Vagina (tissue), 2 donors: ENCODE data around the gene NPAS1.

Experiments
- POLR2AphosphoS5 ChIP-seq, 2 donors: sonication (generic); formaldehyde crosslinking; IDR thresholded peaks; one replicate each; pipeline ENCODE4 v1.9.0; 2017; ENCODE audit warnings: antibody characterized with exemption in 2 of 2, mild to moderate bottlenecking in 2 of 2, low read depth in 1 of 2; ENCODE audit not compliant: insufficient read depth in 1 of 2
- TF ChIP-seq, protein P1 (sequence below), 3 experiments: fragments of 450-650 bp in 2 of 3; fragments of 200-600 bp in 1 of 3; sonication (generic) in 1 of 3; IDR thresholded peaks; one replicate each; pipeline ENCODE4 v1.5.1; 2017 to 2019; ENCODE audit warnings: antibody characterized with exemption in 3 of 3, mild to moderate bottlenecking in 2 of 3, moderate library complexity in 2 of 3

DNA sequence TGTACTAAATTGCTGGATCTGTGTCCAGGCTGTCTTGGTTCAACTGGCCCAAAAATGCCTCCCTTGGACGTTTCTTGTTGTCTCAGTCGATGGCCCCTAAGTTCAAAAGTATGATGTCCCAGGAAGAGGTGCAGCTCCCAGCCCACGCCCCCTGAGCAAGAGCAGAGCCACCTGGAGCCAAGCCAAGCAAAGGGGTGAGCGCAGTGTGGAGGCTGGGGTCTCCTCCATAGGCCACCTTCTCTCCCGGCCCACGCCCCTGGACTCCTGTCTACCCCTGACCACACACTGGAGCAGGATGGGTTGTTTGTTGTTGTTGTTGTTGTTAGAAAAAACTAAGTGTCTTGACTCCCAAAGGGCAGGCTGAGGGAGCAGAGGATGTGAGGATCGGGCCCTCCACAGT, 26.0 kb upstream of the NPAS1 start:
- TF ChIP-seq, protein P1, sequence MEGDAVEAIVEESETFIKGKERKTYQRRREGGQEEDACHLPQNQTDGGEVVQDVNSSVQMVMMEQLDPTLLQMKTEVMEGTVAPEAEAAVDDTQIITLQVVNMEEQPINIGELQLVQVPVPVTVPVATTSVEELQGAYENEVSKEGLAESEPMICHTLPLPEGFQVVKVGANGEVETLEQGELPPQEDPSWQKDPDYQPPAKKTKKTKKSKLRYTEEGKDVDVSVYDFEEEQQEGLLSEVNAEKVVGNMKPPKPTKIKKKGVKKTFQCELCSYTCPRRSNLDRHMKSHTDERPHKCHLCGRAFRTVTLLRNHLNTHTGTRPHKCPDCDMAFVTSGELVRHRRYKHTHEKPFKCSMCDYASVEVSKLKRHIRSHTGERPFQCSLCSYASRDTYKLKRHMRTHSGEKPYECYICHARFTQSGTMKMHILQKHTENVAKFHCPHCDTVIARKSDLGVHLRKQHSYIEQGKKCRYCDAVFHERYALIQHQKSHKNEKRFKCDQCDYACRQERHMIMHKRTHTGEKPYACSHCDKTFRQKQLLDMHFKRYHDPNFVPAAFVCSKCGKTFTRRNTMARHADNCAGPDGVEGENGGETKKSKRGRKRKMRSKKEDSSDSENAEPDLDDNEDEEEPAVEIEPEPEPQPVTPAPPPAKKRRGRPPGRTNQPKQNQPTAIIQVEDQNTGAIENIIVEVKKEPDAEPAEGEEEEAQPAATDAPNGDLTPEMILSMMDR (IDR thresholded peaks at IDR 0.05) = no peak
- no peak for TF ChIP-seq POLR2AphosphoS5 (IDR thresholded peaks at IDR 0.05; ENCODE audit: insufficient read depth in 1 of 2, low read depth in 1 of 2)
